Activated T-cell treated with anti-CD3 and anti-CD28 coated beads, Interleukin-2, amount 50 U/mL, for 4 hours (primary cell): ENCODE data around the gene POLG. TPM values are rescaled to one million over a fixed set of nuclear protein-coding genes. Genes with fewer than 3 reads are reported as not detected.

Experiments used
- ATAC-seq, 2 donors: fragments of 200-7000 bp; cut with Tn5 transposase; one replicate each; pipeline ENCODE4 v1.10.0; 2021
- DNase-seq: peaks from one replicate; pipeline ENCODE4 v3.0.0-alpha.2; 2020
- H3K27me3 Mint-ChIP-seq: one replicate; pipeline ENCODE4 v1.8.0; 2021; ENCODE audit warnings: low read depth, mixed read lengths
- H3K36me3 Mint-ChIP-seq: one replicate; pipeline ENCODE4 v1.8.0; 2022; ENCODE audit warnings: mixed read lengths; ENCODE audit not compliant: insufficient read depth
- H3K4me1 Mint-ChIP-seq: one replicate; pipeline ENCODE4 v1.8.0; 2021; ENCODE audit warnings: low read depth, mixed read lengths
- H3K4me3 Mint-ChIP-seq: one replicate; pipeline ENCODE4 v1.8.0; 2021; ENCODE audit warnings: mild to moderate bottlenecking, moderate library complexity, mixed read lengths
- H3K9me3 Mint-ChIP-seq: one replicate; pipeline ENCODE4 v1.8.0; 2021; ENCODE audit warnings: mixed read lengths
- total RNA-seq, 3 donors: library from RNA; stranded (reverse); gene quantifications; one replicate each; pipeline ENCODE4 v1.2.1, GENCODE V29; 2021

POLG gene
- total RNA-seq, 3 donors from 2014 or later: 119 to 142 (median 119) TPM

GRCh38 chr15:89374086-89374981 is 39.7 kb upstream of the POLG start:
- DNase-seq (no peak), ATAC-seq (no peak)
- Mint-ChIP-seq H3K4me3 (no peak overlapping the region), H3K9me3 (no peaks in the 10 kb centered on the region), H3K36me3 (no peaks in the 10 kb centered on the region), H3K4me1 (peaks cover 7% of the 10 kb centered on the region), H3K27me3 (peaks cover 83% of the 10 kb centered on the region)

- Mint-ChIP-seq H3K9me3 (no peaks in the 10 kb centered on the region), H3K4me3 (no peak overlapping the region), H3K4me1 (peaks cover 4% of the 10 kb centered on the region), H3K36me3 (no peaks in the 10 kb centered on the region), H3K27me3 (peaks cover 86% of the 10 kb centered on the region)
- ATAC-seq: no peak
- no peak for DNase-seq
Observed at GRCh38 chr15:89372069-89372935, 37.7 kb upstream of the POLG start.

- Mint-ChIP-seq H3K4me1 (peaks cover 11% of the 10 kb centered on the region), H3K4me3 (no peak overlapping the region), H3K36me3 (no peaks in the 10 kb centered on the region), H3K9me3 (no peaks in the 10 kb centered on the region), H3K27me3 (peaks cover 86% of the 10 kb centered on the region)
- ATAC-seq (peak in 1 of 2 donors; percentile 10), DNase-seq (no peak)
Observed at GRCh38 chr15:89371228-89372044, 36.8 kb upstream of the POLG start.

- no peak for ATAC-seq
- DNase-seq: no peak
- Mint-ChIP-seq H3K36me3 (no peaks in the 10 kb centered on the region), H3K4me3 (no peak overlapping the region), H3K27me3 (peaks cover 87% of the 10 kb centered on the region), H3K9me3 (no peaks in the 10 kb centered on the region), H3K4me1 (peaks cover 11% of the 10 kb centered on the region)
Observed at GRCh38 chr15:89370978-89371227, 36.3 kb upstream of the POLG start.

- no peak overlapping the region for H3K4me3 Mint-ChIP-seq
Observed at GRCh38 chr15:89370120-89370977, 35.7 kb upstream of the POLG start.

GRCh38 chr15:89369341-89369947 is 34.8 kb upstream of the POLG start:
- ATAC-seq (no peak), DNase-seq (no peak)
- Mint-ChIP-seq H3K4me1 (peaks cover 11% of the 10 kb centered on the region), H3K9me3 (no peaks in the 10 kb centered on the region), H3K36me3 (no peaks in the 10 kb centered on the region), H3K27me3 (peaks cover 88% of the 10 kb centered on the region), H3K4me3 (no peak overlapping the region)

More at GRCh38 chr15:89370120-89370977, 35.7 kb upstream of the POLG start:
- H3K9me3 Mint-ChIP-seq: no peaks in the 10 kb centered on the region
- ATAC-seq (no peak), DNase-seq (no peak)
- no peaks in the 10 kb centered on the region for H3K36me3 Mint-ChIP-seq
- peaks cover 11% of the 10 kb centered on the region for H3K4me1 Mint-ChIP-seq
- peaks cover 87% of the 10 kb centered on the region for H3K27me3 Mint-ChIP-seq

- Mint-ChIP-seq H3K36me3 (no peaks in the 10 kb centered on the region), H3K4me3 (no peak overlapping the region), H3K4me1 (peaks cover 11% of the 10 kb centered on the region), H3K27me3 (peaks cover 90% of the 10 kb centered on the region), H3K9me3 (no peaks in the 10 kb centered on the region)
- DNase-seq (no peak), ATAC-seq (no peak)
Observed at GRCh38 chr15:89368566-89369223, 34.1 kb upstream of the POLG start.

GRCh38 chr15:89367485-89368451 is 33.1 kb upstream of the POLG start:
- peak; percentile 41 to 49 for ATAC-seq
- H3K4me3 Mint-ChIP-seq: peak overlapping the region; percentile 33

GRCh38 chr15:89366656-89367393 is 32.2 kb upstream of the POLG start:
- ATAC-seq (no peak), DNase-seq (no peak)
- Mint-ChIP-seq H3K9me3 (no peaks in the 10 kb centered on the region), H3K27me3 (peaks cover 88% of the 10 kb centered on the region), H3K4me3 (peak overlapping the region; percentile 33), H3K36me3 (no peaks in the 10 kb centered on the region), H3K4me1 (peaks cover 13% of the 10 kb centered on the region)

More at GRCh38 chr15:89367485-89368451, 33.1 kb upstream of the POLG start:
- Mint-ChIP-seq H3K36me3 (no peaks in the 10 kb centered on the region), H3K4me1 (peaks cover 13% of the 10 kb centered on the region), H3K9me3 (no peaks in the 10 kb centered on the region), H3K27me3 (peaks cover 92% of the 10 kb centered on the region)
- no peak for DNase-seq

- Mint-ChIP-seq H3K9me3 (no peaks in the 10 kb centered on the region), H3K4me3 (no peak overlapping the region), H3K4me1 (peaks cover 19% of the 10 kb centered on the region), H3K27me3 (peaks cover 92% of the 10 kb centered on the region), H3K36me3 (no peaks in the 10 kb centered on the region)
- DNase-seq: no peak
- no peak for ATAC-seq
Observed at GRCh38 chr15:89365462-89366065, 30.9 kb upstream of the POLG start.

- H3K36me3 Mint-ChIP-seq: no peaks in the 10 kb centered on the region
- peaks cover 92% of the 10 kb centered on the region for H3K27me3 Mint-ChIP-seq
- H3K4me3 Mint-ChIP-seq: no peak overlapping the region
- no peak for DNase-seq
- no peak for ATAC-seq
- peaks cover 16% of the 10 kb centered on the region for H3K4me1 Mint-ChIP-seq
- H3K9me3 Mint-ChIP-seq: no peaks in the 10 kb centered on the region
Observed at GRCh38 chr15:89364741-89365450, 30.3 kb upstream of the POLG start.
